Measurements from ENCODE around the gene BICDL1.

Gene BICDL1

GRCh38 chr12:120089796-120090195 lies 100.8 kb downstream of the BICDL1 start:
- no peak for DNase-seq
- H3K4me3 ChIP-seq (ENCODE audit: insufficient read depth, low read depth, low read length, poor library complexity, severe bottlenecking), result no peak overlapping the region
- no peaks in the 10 kb centered on the region for H3K9me3 ChIP-seq (ENCODE audit: control insufficient read depth, low read length)
- no peak overlapping the region for H3K27ac ChIP-seq (ENCODE audit: insufficient read depth, low read length, poor library complexity, severe bottlenecking)
- no peaks in the 10 kb centered on the region for H3K27me3 ChIP-seq (replicated peaks; ENCODE audit: control insufficient read depth, insufficient read depth, low read length, poor library complexity, severe bottlenecking)
- peaks cover 10% of the 10 kb centered on the region for H3K36me3 ChIP-seq (ENCODE audit: control insufficient read depth, insufficient read depth, low read length)
- peaks cover 4% of the 10 kb centered on the region for H3K4me1 ChIP-seq (ENCODE audit: control insufficient read depth, insufficient read depth, low read length, poor library complexity, severe bottlenecking)

- peaks cover 4% of the 10 kb centered on the region for H3K4me1 ChIP-seq (ENCODE audit: control insufficient read depth, insufficient read depth, low read length, poor library complexity, severe bottlenecking)
- H3K27me3 ChIP-seq (replicated peaks; ENCODE audit: control insufficient read depth, insufficient read depth, low read length, poor library complexity, severe bottlenecking), result no peaks in the 10 kb centered on the region
- no peak overlapping the region for H3K27ac ChIP-seq (ENCODE audit: insufficient read depth, low read length, poor library complexity, severe bottlenecking)
- no peaks in the 10 kb centered on the region for H3K9me3 ChIP-seq (ENCODE audit: control insufficient read depth, low read length)
- peaks cover 10% of the 10 kb centered on the region for H3K36me3 ChIP-seq (ENCODE audit: control insufficient read depth, insufficient read depth, low read length)
- no peak for DNase-seq
- no peak overlapping the region for H3K4me3 ChIP-seq (ENCODE audit: insufficient read depth, low read depth, low read length, poor library complexity, severe bottlenecking)
Measured at GRCh38 chr12:120090206-120090605, 101.2 kb downstream of the BICDL1 start.

GRCh38 chr12:120090626-120091295 lies 101.7 kb downstream of the BICDL1 start:
- H3K9me3 ChIP-seq (ENCODE audit: control insufficient read depth, low read length), result no peaks in the 10 kb centered on the region
- no peak overlapping the region for H3K4me3 ChIP-seq (ENCODE audit: insufficient read depth, low read depth, low read length, poor library complexity, severe bottlenecking)
- no peak overlapping the region for H3K27ac ChIP-seq (ENCODE audit: insufficient read depth, low read length, poor library complexity, severe bottlenecking)
- no peak for DNase-seq
- peaks cover 4% of the 10 kb centered on the region for H3K4me1 ChIP-seq (ENCODE audit: control insufficient read depth, insufficient read depth, low read length, poor library complexity, severe bottlenecking)
- H3K36me3 ChIP-seq (ENCODE audit: control insufficient read depth, insufficient read depth, low read length), result peaks cover 10% of the 10 kb centered on the region
- H3K27me3 ChIP-seq (replicated peaks; ENCODE audit: control insufficient read depth, insufficient read depth, low read length, poor library complexity, severe bottlenecking), result no peaks in the 10 kb centered on the region

- Histone ChIP-seq H3K9me3 (ENCODE audit: control insufficient read depth, low read length) (no peaks in the 10 kb centered on the region), H3K27ac (ENCODE audit: insufficient read depth, low read length, poor library complexity, severe bottlenecking) (no peak overlapping the region), H3K4me1 (ENCODE audit: control insufficient read depth, insufficient read depth, low read length, poor library complexity, severe bottlenecking) (peaks cover 4% of the 10 kb centered on the region), H3K4me3 (ENCODE audit: insufficient read depth, low read depth, low read length, poor library complexity, severe bottlenecking) (no peak overlapping the region), H3K27me3 (replicated peaks; ENCODE audit: control insufficient read depth, insufficient read depth, low read length, poor library complexity, severe bottlenecking) (no peaks in the 10 kb centered on the region), H3K36me3 (ENCODE audit: control insufficient read depth, insufficient read depth, low read length) (peaks cover 16% of the 10 kb centered on the region)
- no peak for DNase-seq
Measured at GRCh38 chr12:120091371-120092090, 102.5 kb downstream of the BICDL1 start.

GRCh38 chr12:120092551-120093335 lies 103.7 kb downstream of the BICDL1 start:
- H3K27me3 ChIP-seq (replicated peaks; ENCODE audit: control insufficient read depth, insufficient read depth, low read length, poor library complexity, severe bottlenecking), result no peaks in the 10 kb centered on the region
- no peaks in the 10 kb centered on the region for H3K4me1 ChIP-seq (ENCODE audit: control insufficient read depth, insufficient read depth, low read length, poor library complexity, severe bottlenecking)
- no peak for DNase-seq
- no peaks in the 10 kb centered on the region for H3K9me3 ChIP-seq (ENCODE audit: control insufficient read depth, low read length)
- H3K27ac ChIP-seq (ENCODE audit: insufficient read depth, low read length, poor library complexity, severe bottlenecking), result no peak overlapping the region
- H3K4me3 ChIP-seq (ENCODE audit: insufficient read depth, low read depth, low read length, poor library complexity, severe bottlenecking), result no peak overlapping the region
- H3K36me3 ChIP-seq (ENCODE audit: control insufficient read depth, insufficient read depth, low read length), result peaks cover 28% of the 10 kb centered on the region

GRCh38 chr12:120093336-120093591 lies 104.2 kb downstream of the BICDL1 start:
- no peaks in the 10 kb centered on the region for H3K4me1 ChIP-seq (ENCODE audit: control insufficient read depth, insufficient read depth, low read length, poor library complexity, severe bottlenecking)
- no peaks in the 10 kb centered on the region for H3K9me3 ChIP-seq (ENCODE audit: control insufficient read depth, low read length)
- no peak overlapping the region for H3K27ac ChIP-seq (ENCODE audit: insufficient read depth, low read length, poor library complexity, severe bottlenecking)
- H3K36me3 ChIP-seq (ENCODE audit: control insufficient read depth, insufficient read depth, low read length), result peaks cover 32% of the 10 kb centered on the region
- DNase-seq, result no peak
- no peaks in the 10 kb centered on the region for H3K27me3 ChIP-seq (replicated peaks; ENCODE audit: control insufficient read depth, insufficient read depth, low read length, poor library complexity, severe bottlenecking)
- H3K4me3 ChIP-seq (ENCODE audit: insufficient read depth, low read depth, low read length, poor library complexity, severe bottlenecking), result no peak overlapping the region

GRCh38 chr12:120093592-120094355 lies 104.7 kb downstream of the BICDL1 start:
- no peak overlapping the region for H3K27ac ChIP-seq (ENCODE audit: insufficient read depth, low read length, poor library complexity, severe bottlenecking)
- no peaks in the 10 kb centered on the region for H3K9me3 ChIP-seq (ENCODE audit: control insufficient read depth, low read length)
- H3K4me1 ChIP-seq (ENCODE audit: control insufficient read depth, insufficient read depth, low read length, poor library complexity, severe bottlenecking), result no peaks in the 10 kb centered on the region
- no peak overlapping the region for H3K4me3 ChIP-seq (ENCODE audit: insufficient read depth, low read depth, low read length, poor library complexity, severe bottlenecking)
- peaks cover 37% of the 10 kb centered on the region for H3K36me3 ChIP-seq (ENCODE audit: control insufficient read depth, insufficient read depth, low read length)
- no peak for DNase-seq
- no peaks in the 10 kb centered on the region for H3K27me3 ChIP-seq (replicated peaks; ENCODE audit: control insufficient read depth, insufficient read depth, low read length, poor library complexity, severe bottlenecking)

- H3K4me3 ChIP-seq (ENCODE audit: insufficient read depth, low read depth, low read length, poor library complexity, severe bottlenecking), result no peak overlapping the region
- DNase-seq, result no peak
- H3K36me3 ChIP-seq (ENCODE audit: control insufficient read depth, insufficient read depth, low read length), result peaks cover 45% of the 10 kb centered on the region
Measured at GRCh38 chr12:120094485-120094884, 105.4 kb downstream of the BICDL1 start.

GRCh38 chr12:120095331-120095730 lies 106.3 kb downstream of the BICDL1 start:
- Histone ChIP-seq H3K4me1 (ENCODE audit: control insufficient read depth, insufficient read depth, low read length, poor library complexity, severe bottlenecking) (no peaks in the 10 kb centered on the region), H3K36me3 (ENCODE audit: control insufficient read depth, insufficient read depth, low read length) (peaks cover 45% of the 10 kb centered on the region)

More at GRCh38 chr12:120094485-120094884, 105.4 kb downstream of the BICDL1 start:
- Histone ChIP-seq H3K4me1 (ENCODE audit: control insufficient read depth, insufficient read depth, low read length, poor library complexity, severe bottlenecking) (no peaks in the 10 kb centered on the region), H3K27me3 (replicated peaks; ENCODE audit: control insufficient read depth, insufficient read depth, low read length, poor library complexity, severe bottlenecking) (no peaks in the 10 kb centered on the region), H3K9me3 (ENCODE audit: control insufficient read depth, low read length) (no peaks in the 10 kb centered on the region), H3K27ac (ENCODE audit: insufficient read depth, low read length, poor library complexity, severe bottlenecking) (no peak overlapping the region)

More at GRCh38 chr12:120095331-120095730, 106.3 kb downstream of the BICDL1 start:
- no peak for DNase-seq
- no peak overlapping the region for H3K27ac ChIP-seq (ENCODE audit: insufficient read depth, low read length, poor library complexity, severe bottlenecking)
- H3K27me3 ChIP-seq (replicated peaks; ENCODE audit: control insufficient read depth, insufficient read depth, low read length, poor library complexity, severe bottlenecking), result no peaks in the 10 kb centered on the region
- no peak overlapping the region for H3K4me3 ChIP-seq (ENCODE audit: insufficient read depth, low read depth, low read length, poor library complexity, severe bottlenecking)
- no peaks in the 10 kb centered on the region for H3K9me3 ChIP-seq (ENCODE audit: control insufficient read depth, low read length)
